ENCODE results near the gene NAA25. TPM values are rescaled to one million over a fixed set of nuclear protein-coding genes. Genes with fewer than 3 reads are reported as not detected.

Gene NAA25
- total and polyA plus RNA-seq, 2 donors (not counting 3 experiments of a cell fraction or from before 2014, with no cell fraction given), result 5.3 to 25.5 TPM

GRCh38 chr12:112004041-112004440 is 104.5 kb downstream of the NAA25 start:
- Histone ChIP-seq H3K9ac (replicated peaks; ENCODE audit: extremely low read depth, insufficient read depth, low read length) (no peak overlapping the region), H3K27me3 (ENCODE audit: control insufficient read depth in 2 of 2, insufficient read depth in 2 of 2, low read length in 2 of 2) (no peaks in the 10 kb centered on the region), H3K9me1 (replicated peaks; ENCODE audit: control insufficient read depth, extremely low read depth, insufficient read depth, low read length) (no peaks in the 10 kb centered on the region), H3K79me2 (ENCODE audit: control insufficient read depth, insufficient read depth, low read length) (no peaks in the 10 kb centered on the region), H3K36me3 (ENCODE audit: control insufficient read depth in 2 of 2, extremely low read depth in 1 of 2, insufficient read depth in 2 of 2, low read length in 2 of 2) (no peaks in the 10 kb centered on the region), H3K4me2 (ENCODE audit: insufficient read depth, low read length) (no peak overlapping the region), H3K4me3 (replicated peaks in 1 of 3; ENCODE audit: insufficient read depth in 1 of 3, low read depth in 1 of 3, low read length in 3 of 3) (no peak overlapping the region), H4K20me1 (replicated peaks; ENCODE audit: control insufficient read depth, extremely low read depth, insufficient read depth, low read length) (no peaks in the 10 kb centered on the region), H3K27ac (ENCODE audit: insufficient read depth, low read depth, low read length) (no peak overlapping the region), H3K9me3 (replicated peaks; ENCODE audit: control insufficient read depth, insufficient read depth, low read length) (no peaks in the 10 kb centered on the region), H2AFZ (ENCODE audit: low read depth, low read length) (no peak overlapping the region), H3K4me1 (ENCODE audit: control insufficient read depth, extremely low read depth, insufficient read depth, low read length) (peaks cover 6% of the 10 kb centered on the region)
- TF ChIP-seq MYC (IDR thresholded peaks at IDR 0.05; ENCODE audit: low read depth, low read length) (no peak), GATA2 (IDR thresholded peaks at IDR 0.05; ENCODE audit: insufficient read depth, insufficient read length, low read depth, low read length) (no peak), FOS (IDR thresholded peaks at IDR 0.05; ENCODE audit: borderline replicate concordance, insufficient read depth, low read length) (no peak), MAX (IDR thresholded peaks at IDR 0.05; ENCODE audit: insufficient read depth, insufficient read length) (no peak), EZH2 (IDR thresholded peaks at IDR 0.05; ENCODE audit: borderline replicate concordance, low read depth, low read length, severe bottlenecking) (no peak), POLR2A (IDR thresholded peaks at IDR 0.05; ENCODE audit: low read depth, low read length) (no peak), CTCF (IDR thresholded peaks at IDR 0.05; ENCODE audit: extremely low read depth in 1 of 2, insufficient read depth in 1 of 2, low read depth in 1 of 2, low read length in 2 of 2) (no peak), JUN (IDR thresholded peaks at IDR 0.05; ENCODE audit: borderline replicate concordance, insufficient read depth, insufficient read length, low read depth) (no peak), POLR2AphosphoS5 (IDR thresholded peaks at IDR 0.05; ENCODE audit: insufficient read depth, low read depth, low read length) (no peak)
- FAIRE-seq (no peak), DNase-seq (ENCODE audit: low read depth, low spot score) (no peak)
- intact Hi-C loops (cut with micrococcal nuclease), result no loop called here
- CTCF ChIA-PET, result interaction anchor here (1.0 kb wide), 1 partner anchor 59 kb away, joined by 4 read pairs; no protein-coding TSS in a partner anchor
- POLR2A ChIA-PET, result no interaction called here
- dilution Hi-C loops (cut with MboI; ENCODE audit: extremely low pct_ligation_motif_present, low sequenced_read_pairs), result no loop called here
- BruUV-seq (replicated peaks), result no TSS peak

Data from endothelial cell of umbilical vein (primary cell).